K562 (cell line): ENCODE data around the gene CEP131. TPM values are rescaled to one million over a fixed set of nuclear protein-coding genes. Genes with fewer than 3 reads are reported as not detected.

Experiments
- ATAC-seq: fragments of 200-7000 bp; cut with Tn5 transposase; 3 replicates; pipeline ENCODE4 v1.9.1; 2020; ENCODE audit warnings: moderate library complexity
- BruUV-seq: library from RNA; stranded (reverse); fragments of 400-500 nt; replicated peaks from 2 replicates; lab custom pipeline; 2021; lab: Mats Ljungman, UMichigan
- CTCF ChIA-PET: fragments of 300-600 bp; formaldehyde crosslinking; extraction: SDS; loops from one replicate; lab custom pipeline; 2021; ENCODE audit warnings: low intra/inter-chr PET ratio; lab: Yijun Ruan, JAX
- POLR2A ChIA-PET: fragments of 300-600, 350-650 bp; sonication (Branson Sonifier 250); formaldehyde crosslinking; extraction: SDS; loops from one replicate; lab custom pipeline; 2021; ENCODE audit warnings: antibody characterized with exemption, inconsistent platforms; lab: Yijun Ruan, JAX
- DNase-seq, 4 experiments: peaks; one replicate each; pipeline versions ENCODE4 v3.0.0 to v3.0.0-alpha.2; 2011 to 2018; ENCODE audit warnings: low spot score in 3 of 4, mixed read lengths in 3 of 4; ENCODE audit errors: extremely low read depth in 1 of 4
- FAIRE-seq: peaks from 2 replicates; lab custom pipeline; 2011; peaks lifted over from hg19 to GRCh38; lab: Jason Lieb, UNC
- H2AFZ ChIP-seq: 2 replicates; pipeline ENCODE4 v1.6.0; 2011; ENCODE audit warnings: low read depth, low read length, control low read depth, inconsistent platforms
- H3K27ac ChIP-seq: fragments of 200-600 bp; 3 replicates; pipeline ENCODE4 v1.8.0; 2011; ENCODE audit warnings: low read depth, mild to moderate bottlenecking, control low read depth, inconsistent platforms, low read length, moderate library complexity, mixed read lengths; ENCODE audit errors: extremely low read depth
- H3K27me3 ChIP-seq, 2 experiments: fragments of 300-600 bp in 1 of 2; 2 replicates in 1 of 2; 3 replicates in 1 of 2; pipeline versions ENCODE4 v1.6.0 to v1.8.0; 2011; ENCODE audit warnings: inconsistent platforms in 2 of 2, low read length in 2 of 2, mild to moderate bottlenecking in 1 of 2, mixed read lengths in 1 of 2, moderate library complexity in 1 of 2; ENCODE audit not compliant: control insufficient read depth in 2 of 2, insufficient read depth in 2 of 2
- H3K36me3 ChIP-seq: fragments of 300-600 bp; 3 replicates; pipeline ENCODE4 v1.8.0; 2011; ENCODE audit warnings: mild to moderate bottlenecking, low read length, inconsistent platforms; ENCODE audit not compliant: control insufficient read depth, insufficient read depth
- H3K4me1 ChIP-seq, 2 experiments: fragments of 200-600 bp in 1 of 2; replicated peaks in 1 of 2; 2 replicates in 1 of 2; 3 replicates in 1 of 2; pipeline versions ENCODE4 v1.5.1 to v1.8.0; 2011; ENCODE audit warnings: inconsistent platforms in 2 of 2, low read length in 2 of 2, mild to moderate bottlenecking in 1 of 2, mixed read lengths in 1 of 2, moderate library complexity in 1 of 2; ENCODE audit not compliant: control insufficient read depth in 2 of 2, insufficient read depth in 2 of 2
- H3K4me2 ChIP-seq: 2 replicates; pipeline ENCODE4 v1.6.1; 2011; ENCODE audit warnings: low read length, control low read depth, inconsistent platforms, mixed read lengths; ENCODE audit not compliant: insufficient read depth
- H3K4me3 ChIP-seq: fragments of 200-600 bp; sonication (generic), shearing (Covaris generic); 2 replicates; pipeline ENCODE4 v1.5.1; 2016; ENCODE audit warnings: control low read depth, inconsistent platforms
- H3K79me2 ChIP-seq: fragments of 200-600 bp; 3 replicates; pipeline ENCODE4 v1.8.0; 2011; ENCODE audit warnings: low read length, inconsistent platforms; ENCODE audit not compliant: control insufficient read depth, insufficient read depth
- H3K9ac ChIP-seq, 2 experiments: 2 replicates each; pipeline versions ENCODE4 v1.6.0 to v1.6.1; 2011; ENCODE audit warnings: low read depth in 2 of 2, low read length in 2 of 2, control low read depth in 1 of 2, inconsistent platforms in 1 of 2, mild to moderate bottlenecking in 1 of 2, mixed read lengths in 1 of 2; ENCODE audit not compliant: insufficient read depth in 1 of 2
- H3K9me1 ChIP-seq: one replicate; pipeline ENCODE4 v1.6.0; 2011; ENCODE audit warnings: inconsistent platforms, mild to moderate bottlenecking, low read length, moderate library complexity; ENCODE audit not compliant: control insufficient read depth, insufficient read depth
- H3K9me3 ChIP-seq: replicated peaks from 2 replicates; pipeline ENCODE4 v1.5.1; 2011; ENCODE audit warnings: low read depth, low read length, inconsistent platforms; ENCODE audit not compliant: control insufficient read depth, insufficient read depth
- H4K20me1 ChIP-seq: replicated peaks from 2 replicates; pipeline ENCODE4 v1.6.1; 2011; ENCODE audit warnings: low read length, inconsistent platforms, mixed read lengths; ENCODE audit not compliant: control insufficient read depth, insufficient read depth
- ARHGAP35 ChIP-seq: fragments of 450-650 bp; IDR thresholded peaks from 2 replicates; pipeline ENCODE4 v1.6.1; 2018; ENCODE audit not compliant: partially characterized antibody
- CBX2 ChIP-seq: fragments of 200-600 bp; sonication (generic); IDR thresholded peaks from one replicate; pipeline ENCODE4 v1.6.1; 2012; ENCODE audit warnings: mild to moderate bottlenecking, low read length, inconsistent platforms; ENCODE audit not compliant: insufficient read depth, poor library complexity, severe bottlenecking
- CREBBP ChIP-seq: IDR thresholded peaks from one replicate; pipeline ENCODE4 v1.6.1; 2012; ENCODE audit warnings: low read depth, mild to moderate bottlenecking, control low read depth, inconsistent platforms, low read length
- CREM ChIP-seq: IDR thresholded peaks from 2 replicates; pipeline ENCODE4 v1.6.1; 2014; ENCODE audit warnings: antibody characterized with exemption, low read depth
- CTBP1 ChIP-seq: fragments of 450-650 bp; IDR thresholded peaks from 2 replicates; pipeline ENCODE4 v1.6.1; 2016; ENCODE audit warnings: borderline replicate concordance
- FOXA1 ChIP-seq: fragments of 450-650 bp; IDR thresholded peaks from 2 replicates; pipeline ENCODE4 v1.6.1; 2016; ENCODE audit warnings: mild to moderate bottlenecking, borderline replicate concordance
- FOXK2 ChIP-seq, 2 experiments: fragments of 450-650 bp; IDR thresholded peaks in 1 of 2; conservative IDR thresholded peaks in 1 of 2; 2 replicates each; pipeline ENCODE4 v1.6.1; 2016; ENCODE audit warnings: low read depth in 2 of 2, mild to moderate bottlenecking in 1 of 2
- HDAC1 ChIP-seq, 2 experiments: fragments of 450-650 bp; IDR thresholded peaks; 2 replicates each; pipeline ENCODE4 v1.6.1; 2016 to 2017; ENCODE audit warnings: inconsistent platforms in 1 of 2, mild to moderate bottlenecking in 1 of 2, moderate library complexity in 1 of 2
- KAT2B ChIP-seq: IDR thresholded peaks from one replicate; pipeline ENCODE4 v1.6.1; 2012; ENCODE audit warnings: low read depth, mild to moderate bottlenecking, control low read depth, inconsistent platforms, low read length, moderate library complexity
- MTA1 ChIP-seq: fragments of 450-650 bp; IDR thresholded peaks from 2 replicates; pipeline ENCODE4 v1.6.1; 2017; ENCODE audit warnings: borderline replicate concordance
- RBM17 ChIP-seq: fragments of 200-400 bp; formaldehyde crosslinking; IDR thresholded peaks from 2 replicates; pipeline ENCODE4 v1.6.1; 2017; ENCODE audit warnings: low read depth, mild to moderate bottlenecking, low read length, borderline replicate concordance
- TAF9B ChIP-seq: fragments of 450-650 bp; IDR thresholded peaks from 2 replicates; pipeline ENCODE4 v1.6.1; 2018; ENCODE audit warnings: mild to moderate bottlenecking; ENCODE audit not compliant: partially characterized antibody
- U2AF1 ChIP-seq: fragments of 200-400 bp; formaldehyde crosslinking; optimal IDR thresholded peaks from 2 replicates; pipeline ENCODE3; 2017; ENCODE audit warnings: mild to moderate bottlenecking, low read depth, low read length, moderate library complexity
- ZNF584 ChIP-seq: fragments of 200-800 bp; sonication (Bioruptor generic); IDR thresholded peaks from 2 replicates; pipeline ENCODE4 v1.6.1; 2016; ENCODE audit warnings: low read depth, mild to moderate bottlenecking, missing genetic modification characterization, missing compliant biosample characterization
- ZNF644 ChIP-seq: fragments of 200-800 bp; sonication (Bioruptor generic); IDR thresholded peaks from 2 replicates; pipeline ENCODE4 v1.6.1; 2016; ENCODE audit warnings: low read depth, missing genetic modification characterization, missing compliant biosample characterization
- ZNF76 ChIP-seq: fragments of 250-450 bp; sonication (Bioruptor Pico); IDR thresholded peaks from 2 replicates; pipeline ENCODE4 v1.4.0; 2020; ENCODE audit warnings: mild to moderate bottlenecking, moderate library complexity, borderline replicate concordance
- WGBS: fragments of 100-300 bp; shearing (Covaris generic); methylation state at CpG from one replicate; pipeline ENCODE4 v1.1.6; 2016; ENCODE audit warnings: low coverage, mixed read lengths; ENCODE audit not compliant: insufficient coverage; ENCODE audit errors: missing lambda C conversion rate; 5-methylcytosine and 5-hydroxymethylcytosine counted together
- in situ Hi-C: fragments of 300-500 bp; cut with MboI; formaldehyde crosslinking; loops from 4 replicates; pipeline ENCODE4 v1.15.0; 2018; ENCODE audit warnings: inconsistent platforms, mixed read lengths
- intact Hi-C: fragments of 100-400 bp; cut with micrococcal nuclease; formaldehyde crosslinking; loops from 2 replicates; pipeline ENCODE4 v1.14.2; 2022
- polyA plus RNA-seq, 8 experiments: library from polyadenylated mRNA; depleted of rRNA in 4 of 8; stranded (reverse) in 5 of 8; unstranded in 3 of 8; fragments of >200 nt; fragmentation: Nextera tagmentation in 2 of 8; fragmentation: Illumina TruSeq in 1 of 8; extraction: Ambion mirVana in 2 of 8; extraction: Trizol in 1 of 8; gene quantifications; 2 replicates each; pipeline versions ENCODE4 v1.2.1 to v1.2.3, GENCODE V29; 2011 to 2014; ENCODE audit warnings: inconsistent platforms in 1 of 8, missing spikeins in 1 of 8
- total RNA-seq, 7 experiments: library from RNA; depleted of rRNA in 6 of 7; stranded (reverse); fragments of >200 nt in 6 of 7; fragmentation: Illumina TruSeq in 2 of 7; extraction: Trizol in 2 of 7; gene quantifications; 2 replicates each; pipeline versions ENCODE4 v1.2.1 to v1.2.3, GENCODE V29; 2011 to 2021; ENCODE audit warnings: low replicate concordance in 1 of 7
- TF ChIP-seq, protein P1 (sequence below), 2 experiments: fragments of 200-800 bp in 1 of 2; sonication (Bioruptor generic) in 1 of 2; sonication (generic) in 1 of 2; formaldehyde crosslinking in 1 of 2; IDR thresholded peaks in 1 of 2; conservative IDR thresholded peaks in 1 of 2; 2 replicates each; pipeline versions ENCODE4 v1.5.0 to v1.6.1; 2016 to 2020; ENCODE audit warnings: missing compliant biosample characterization in 1 of 2, missing genetic modification characterization in 1 of 2, missing genetic modification reagents in 1 of 2
- TF ChIP-seq, protein P2 (sequence below): fragments of 450-650 bp; formaldehyde crosslinking; IDR thresholded peaks from 2 replicates; pipeline ENCODE4 v1.4.0; 2020; ENCODE audit warnings: mild to moderate bottlenecking, moderate library complexity

Gene CEP131
- total and polyA plus RNA-seq, 9 of the 15 experiments (the other 6 are each of a cell fraction or from before 2014, with no cell fraction given): 0.24 to 21.2 (median 2.3) TPM

DNA sequence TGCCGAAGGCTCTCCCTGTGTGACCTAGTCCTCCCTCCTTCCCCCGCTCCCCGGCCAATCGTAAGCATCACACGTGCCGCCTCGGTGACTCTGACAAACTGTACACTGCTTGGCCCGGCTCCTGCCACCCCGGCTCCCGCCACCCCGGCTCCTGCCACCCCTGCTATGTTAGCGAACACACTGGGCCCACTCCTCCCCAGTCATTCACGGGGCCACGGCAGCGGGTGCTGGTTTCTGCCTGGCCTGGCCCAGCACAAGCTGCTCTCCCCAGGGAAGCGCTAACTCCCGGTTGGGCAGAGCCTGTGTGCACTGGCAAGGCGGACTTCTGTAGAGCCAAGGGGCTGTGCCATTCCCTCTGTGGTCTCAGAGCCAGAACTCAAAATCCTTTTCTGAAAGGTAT, 38.3 kb upstream of the CEP131 start:
- DNase-seq: no peak
- no peak overlapping the region for H3K4me3 ChIP-seq
- ChIA-PET CTCF (no interaction called here), POLR2A (no interaction called here)
- no peak overlapping the region for H2AFZ ChIP-seq
- H3K4me1 ChIP-seq: peaks cover 0 to 43% of the 10 kb centered on the region in 2 experiments; a peak in 2 of 5 replicates
- H3K9me1 ChIP-seq: no peaks in the 10 kb centered on the region
- H4K20me1 ChIP-seq: no peaks in the 10 kb centered on the region; the same call in 1 of the 2 replicates
- no peak overlapping the region for H3K9ac ChIP-seq
- in situ Hi-C loops: no loop called here
- BruUV-seq: no TSS peak
- WGBS: 58% methylated on average over 3 of the region's 18 CpGs
- H3K79me2 ChIP-seq: no peaks in the 10 kb centered on the region
- H3K27me3 ChIP-seq: no peaks in the 10 kb centered on the region
- H3K9me3 ChIP-seq: no peaks in the 10 kb centered on the region
- no peak for FAIRE-seq
- H3K36me3 ChIP-seq: peaks cover 71% of the 10 kb centered on the region; the same call in 2 of the 3 replicates
- TF ChIP-seq CREBBP (no peak), FOXA1 (no peak), KAT2B (no peak), RBM17 (no peak), U2AF1 (no peak), ZNF644 (tag) (no peak), ZNF76 (no peak), ARHGAP35 (no peak), TAF9B (no peak), CREM (no peak), ZNF584 (CRISPR knock-in tag) (no peak), FOXK2 (conservative IDR thresholded peaks at IDR 0.05 in 1 of 2, IDR thresholded peaks at IDR 0.05 in 1 of 2; ENCODE audit: low read depth in 2 of 2) (no peak), CBX2 (no peak), HDAC1 (IDR thresholded peaks at IDR 0.05) (no peak), CTBP1 (no peak), MTA1 (no peak)
- TF ChIP-seq, protein P1, sequence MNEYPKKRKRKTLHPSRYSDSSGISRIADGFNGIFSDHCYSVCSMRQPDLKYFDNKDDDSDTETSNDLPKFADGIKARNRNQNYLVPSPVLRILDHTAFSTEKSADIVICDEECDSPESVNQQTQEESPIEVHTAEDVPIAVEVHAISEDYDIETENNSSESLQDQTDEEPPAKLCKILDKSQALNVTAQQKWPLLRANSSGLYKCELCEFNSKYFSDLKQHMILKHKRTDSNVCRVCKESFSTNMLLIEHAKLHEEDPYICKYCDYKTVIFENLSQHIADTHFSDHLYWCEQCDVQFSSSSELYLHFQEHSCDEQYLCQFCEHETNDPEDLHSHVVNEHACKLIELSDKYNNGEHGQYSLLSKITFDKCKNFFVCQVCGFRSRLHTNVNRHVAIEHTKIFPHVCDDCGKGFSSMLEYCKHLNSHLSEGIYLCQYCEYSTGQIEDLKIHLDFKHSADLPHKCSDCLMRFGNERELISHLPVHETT (CRISPR knock-in tag; conservative IDR thresholded peaks at IDR 0.05 in 1 of 2, IDR thresholded peaks at IDR 0.05 in 1 of 2): no peak
- TF ChIP-seq, protein P2, sequence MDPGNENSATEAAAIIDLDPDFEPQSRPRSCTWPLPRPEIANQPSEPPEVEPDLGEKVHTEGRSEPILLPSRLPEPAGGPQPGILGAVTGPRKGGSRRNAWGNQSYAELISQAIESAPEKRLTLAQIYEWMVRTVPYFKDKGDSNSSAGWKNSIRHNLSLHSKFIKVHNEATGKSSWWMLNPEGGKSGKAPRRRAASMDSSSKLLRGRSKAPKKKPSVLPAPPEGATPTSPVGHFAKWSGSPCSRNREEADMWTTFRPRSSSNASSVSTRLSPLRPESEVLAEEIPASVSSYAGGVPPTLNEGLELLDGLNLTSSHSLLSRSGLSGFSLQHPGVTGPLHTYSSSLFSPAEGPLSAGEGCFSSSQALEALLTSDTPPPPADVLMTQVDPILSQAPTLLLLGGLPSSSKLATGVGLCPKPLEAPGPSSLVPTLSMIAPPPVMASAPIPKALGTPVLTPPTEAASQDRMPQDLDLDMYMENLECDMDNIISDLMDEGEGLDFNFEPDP (CRISPR knock-in tag): no peak
- no peak overlapping the region for H3K27ac ChIP-seq
- ATAC-seq: no peak
- intact Hi-C loops: no loop called here
- no peak overlapping the region for H3K4me2 ChIP-seq
